HK-2 (cell line): ENCODE results near the gene SLAMF9.

Experiments
- DNase-seq: peaks from one replicate; pipeline ENCODE4 v3.0.0-alpha.2; 2018; ENCODE audit not compliant: unreplicated experiment

Gene SLAMF9

DNA sequence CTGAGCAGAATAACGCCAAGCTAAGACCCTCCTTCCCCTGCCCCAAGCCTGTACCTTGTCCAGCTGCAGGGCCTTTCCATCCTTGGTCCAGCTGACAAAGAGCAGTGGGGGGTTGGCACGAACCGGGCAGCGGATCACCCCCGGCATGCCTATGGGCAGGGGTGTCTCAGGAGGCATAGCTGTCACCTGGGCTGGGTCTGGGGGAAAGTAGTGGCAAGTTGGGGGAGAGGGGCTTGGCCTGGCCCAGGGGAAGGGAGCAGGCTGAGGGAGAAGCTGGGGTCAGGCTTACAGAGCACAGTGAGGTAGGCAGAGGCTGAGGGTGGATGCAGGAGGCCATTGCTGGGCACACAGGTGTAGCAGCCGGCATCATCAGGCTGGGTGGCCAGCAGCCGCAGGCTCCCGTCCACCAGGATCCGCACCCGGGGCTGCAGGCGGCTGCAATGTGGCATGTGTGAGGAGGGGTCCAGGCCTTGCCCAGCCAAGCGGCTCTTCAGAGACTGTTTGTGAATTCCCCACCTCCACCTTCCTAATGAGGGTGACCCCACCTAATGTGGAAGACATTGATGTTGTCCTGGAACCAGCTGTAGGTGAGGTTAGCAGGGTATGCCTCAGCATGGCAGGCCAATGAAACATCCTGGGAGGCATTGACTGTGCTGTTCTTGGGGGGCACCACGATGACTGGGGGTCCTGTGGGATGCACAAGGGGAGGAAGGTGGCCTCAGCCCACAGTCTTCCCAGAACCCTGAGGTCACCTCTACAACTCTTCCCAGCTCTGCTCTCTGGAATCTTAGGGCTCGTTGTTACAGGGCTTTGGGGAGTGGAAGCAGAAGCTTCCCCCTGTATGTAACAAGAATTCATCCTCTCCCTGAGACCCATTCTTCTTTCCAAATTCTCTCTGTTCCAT, 19.6 kb downstream of the SLAMF9 start:
- no peak for DNase-seq

DNA sequence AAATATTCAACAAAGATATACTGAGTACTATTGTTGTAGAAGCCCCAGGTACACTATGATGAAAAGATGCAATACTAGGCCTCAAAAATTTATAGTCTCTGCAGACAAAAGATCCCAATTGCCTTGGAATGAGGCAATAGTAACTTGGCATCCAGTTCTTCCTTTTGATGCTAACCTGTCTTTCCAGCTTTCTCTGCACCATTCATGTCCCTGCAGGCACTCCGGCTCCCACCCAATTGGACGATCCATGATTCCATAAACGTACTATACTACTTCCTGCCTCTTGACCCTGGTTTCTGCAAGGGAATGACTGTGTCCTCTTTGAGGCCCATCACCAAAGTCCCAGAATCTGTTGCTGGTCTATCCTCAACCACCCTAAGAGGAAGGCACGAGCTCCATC, 20.7 kb downstream of the SLAMF9 start:
- DNase-seq = no peak

DNA sequence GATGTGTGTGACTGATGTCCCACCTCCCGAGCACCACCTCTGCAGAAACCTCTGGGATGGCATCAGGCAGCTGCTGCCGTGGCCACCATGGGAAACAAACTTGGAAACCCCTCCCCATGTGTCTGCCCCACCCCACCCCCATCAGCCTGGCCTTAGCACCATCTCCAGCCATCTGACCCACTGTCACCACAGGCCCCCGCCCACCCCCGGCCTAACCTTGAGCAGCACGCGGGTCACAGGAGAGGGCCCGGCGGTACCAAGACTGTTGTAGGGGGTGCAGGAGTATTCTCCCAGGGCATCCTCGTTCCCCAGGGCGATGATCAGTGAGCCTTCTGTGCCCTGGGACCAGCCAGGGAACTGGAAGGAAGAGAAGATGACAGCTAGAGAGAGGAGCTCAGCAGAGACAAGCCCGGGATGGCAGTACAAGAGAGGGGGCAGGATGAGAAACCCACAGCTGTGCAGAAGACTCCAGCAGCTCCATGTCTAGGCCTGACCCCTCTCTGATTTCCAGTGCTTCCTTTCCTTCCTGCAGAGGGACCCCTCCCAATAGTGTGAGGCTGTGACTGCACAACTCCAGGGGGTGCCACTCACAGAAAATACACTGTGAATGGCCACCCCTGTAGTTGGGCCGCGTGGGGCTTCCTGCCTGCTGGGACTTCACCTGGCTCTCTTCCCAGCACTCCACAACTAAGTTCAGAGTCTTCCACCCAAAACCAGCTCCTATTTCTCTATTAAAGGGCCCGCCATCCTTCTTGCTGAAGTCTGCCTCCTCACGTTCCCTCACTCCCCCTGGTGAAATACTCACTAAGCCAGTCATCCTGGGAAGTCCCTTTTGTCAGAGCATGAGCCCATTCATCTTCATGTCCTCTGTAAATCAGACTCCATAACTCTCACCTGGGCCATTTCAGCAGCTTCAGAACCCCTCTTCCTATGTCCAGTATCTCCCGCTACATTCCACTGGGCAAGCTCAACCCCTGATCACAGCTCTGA, 21.4 kb downstream of the SLAMF9 start:
- DNase-seq = no peak

DNA sequence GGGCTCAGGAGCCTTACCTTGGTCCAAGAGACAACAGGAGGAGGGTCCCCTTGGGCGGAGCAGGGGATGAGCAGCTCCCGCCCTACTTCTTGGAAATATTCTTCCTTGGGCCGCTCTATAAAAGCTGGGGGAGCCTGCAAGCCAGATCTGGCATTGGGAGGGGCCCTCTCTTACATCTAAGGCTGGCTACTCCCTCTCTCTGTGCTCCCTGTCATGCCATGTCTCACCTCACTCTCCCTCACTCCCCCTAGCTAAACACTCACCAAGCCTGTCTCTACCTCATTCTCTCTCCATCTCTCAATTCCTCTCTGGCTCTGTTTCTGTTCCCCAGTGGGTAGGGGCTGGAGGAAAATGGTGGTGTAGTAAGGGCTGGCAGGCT, 22.3 kb downstream of the SLAMF9 start:
- no peak for DNase-seq

DNA sequence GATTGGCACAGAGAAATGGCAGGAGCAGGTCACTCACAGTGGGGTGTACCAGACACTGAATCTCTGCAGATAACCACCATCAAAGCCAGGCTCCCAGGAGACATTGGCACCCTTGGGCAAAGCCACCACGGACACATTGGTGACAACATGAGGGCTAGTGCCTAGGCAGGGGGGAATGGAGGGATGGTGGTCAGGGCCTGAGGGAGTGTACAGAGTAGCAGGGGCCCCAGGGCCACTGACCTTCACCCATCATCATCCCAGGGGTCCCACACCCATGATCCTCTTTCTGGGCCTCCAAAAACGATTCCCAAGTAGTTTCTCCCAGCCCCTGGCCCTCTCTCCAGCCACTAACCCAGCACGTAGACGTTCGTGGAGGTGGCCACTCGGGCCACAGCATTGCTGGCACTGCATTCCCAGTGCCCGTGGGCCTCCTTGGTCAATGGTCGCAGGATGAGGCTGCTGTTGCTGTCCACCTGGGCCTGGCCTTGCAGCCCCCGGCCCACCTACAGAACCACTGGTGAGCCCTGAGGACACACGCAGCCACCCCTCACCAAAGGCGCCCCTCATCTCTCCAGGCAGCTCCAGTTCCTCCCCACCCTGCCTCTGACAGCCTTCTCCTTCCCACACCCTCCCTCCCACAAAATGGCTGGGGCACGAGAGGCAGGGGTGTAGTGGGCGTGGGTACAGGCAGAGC, 22.8 kb downstream of the SLAMF9 start:
- DNase-seq = no peak

DNA sequence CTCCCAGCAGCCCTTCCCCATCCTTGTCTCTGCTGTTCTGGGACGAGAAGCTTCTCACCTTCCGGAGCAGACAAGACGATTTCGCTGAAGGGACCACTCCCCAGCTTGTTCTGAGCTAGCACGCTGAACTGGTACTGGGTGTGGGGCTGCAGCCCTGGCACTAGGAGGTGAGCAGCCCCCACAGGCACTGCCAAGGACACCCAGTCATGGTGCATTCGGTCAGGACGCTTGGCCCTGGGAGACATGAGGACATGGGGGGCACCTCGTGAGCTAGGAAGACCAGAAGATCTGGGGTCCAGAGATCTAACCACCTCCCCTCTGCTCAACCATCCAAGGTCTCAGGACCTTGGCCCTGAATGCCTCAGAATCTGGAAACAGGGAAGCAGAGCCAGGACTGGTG, 23.4 kb downstream of the SLAMF9 start:
- no peak for DNase-seq

DNA sequence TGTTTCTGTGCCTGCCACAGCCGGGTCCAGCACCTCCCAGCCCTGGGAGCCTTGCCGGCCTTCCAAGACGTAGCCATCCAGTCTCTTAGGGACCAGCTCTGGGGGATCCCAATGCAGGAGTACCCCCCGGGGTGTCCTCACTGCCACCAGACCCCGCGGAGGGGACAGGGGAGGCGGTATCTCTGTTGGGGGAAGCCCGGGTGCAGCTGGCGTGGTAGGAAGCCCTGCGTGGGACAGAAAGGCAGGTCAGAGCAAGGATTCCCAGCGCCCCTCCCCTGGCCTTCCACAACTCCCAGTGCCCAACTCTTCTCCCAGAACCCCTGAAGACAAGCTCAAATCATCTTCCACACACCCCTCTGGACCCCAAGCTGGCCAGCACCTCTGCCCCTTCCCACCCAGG, 23.8 kb downstream of the SLAMF9 start:
- DNase-seq = no peak

DNA sequence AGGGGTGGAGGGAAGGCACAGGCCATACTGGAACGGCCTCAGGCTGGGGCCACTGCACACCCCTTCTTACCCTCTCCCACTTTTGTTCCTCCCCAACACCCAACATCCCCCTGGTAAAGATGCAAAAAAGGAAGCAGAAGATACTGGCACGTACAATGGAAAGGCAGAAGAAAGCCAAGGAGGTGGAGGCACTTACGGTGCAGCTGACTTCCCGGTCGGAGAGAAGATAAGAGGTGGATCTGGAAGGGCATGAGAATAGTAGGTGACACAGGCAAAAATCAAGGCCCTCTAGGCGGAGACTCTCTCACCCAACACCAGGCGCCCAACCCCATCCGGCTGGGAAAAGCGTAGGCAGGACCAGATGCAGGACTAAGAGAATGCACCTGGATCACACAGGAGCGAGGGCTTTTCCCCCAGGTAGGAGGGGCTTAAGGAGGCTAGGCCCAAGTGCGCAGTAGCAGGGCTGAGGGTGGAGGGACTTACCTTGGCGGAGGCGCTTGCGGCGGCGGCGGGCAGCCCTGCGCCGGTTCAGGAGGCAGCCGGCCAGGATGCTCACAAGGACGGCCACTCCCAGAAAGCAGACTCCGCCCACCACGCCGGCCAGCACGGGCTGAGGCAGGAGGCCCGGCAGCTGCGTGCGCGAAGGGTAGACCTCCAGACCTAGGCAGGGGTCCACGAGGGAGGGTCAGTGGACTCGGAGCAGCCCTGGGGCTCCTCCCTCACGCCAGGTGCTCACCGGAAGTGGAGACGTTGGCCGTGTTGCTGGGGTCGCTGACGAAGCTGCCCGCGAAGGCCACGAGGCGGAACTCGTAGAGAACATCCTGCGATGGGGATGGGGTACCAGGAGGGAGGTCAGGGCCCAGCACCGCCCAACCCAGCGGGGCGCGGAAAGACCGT, 24.6 kb downstream of the SLAMF9 start:
- DNase-seq = no peak

DNA sequence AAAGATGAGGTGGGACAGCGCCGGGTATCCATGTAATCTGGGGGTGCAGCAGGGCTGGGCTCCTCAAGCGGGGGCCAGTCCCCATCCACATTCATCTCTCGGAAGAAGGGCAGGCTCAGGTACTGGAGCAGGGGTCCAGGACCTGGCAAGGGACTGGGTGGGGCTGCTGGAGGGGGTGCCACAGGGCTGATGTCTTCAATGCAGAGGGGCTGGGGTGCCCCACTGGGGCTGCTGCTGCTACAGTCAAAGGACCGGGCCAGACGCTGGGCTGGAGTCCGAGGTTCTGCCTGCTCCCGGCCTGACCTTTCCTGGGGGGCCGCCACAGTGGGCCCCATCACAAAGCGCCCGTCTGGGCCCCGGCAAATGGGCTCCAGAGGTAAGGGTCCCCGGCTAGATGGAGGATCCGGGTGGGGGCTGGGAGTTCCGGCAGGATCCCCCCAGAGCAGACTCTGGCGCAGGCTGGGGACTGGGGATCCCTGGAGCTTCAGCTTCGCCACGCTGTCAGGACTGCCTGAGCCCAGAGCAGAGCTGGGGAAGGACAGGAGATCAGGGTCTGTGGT, 25.5 kb downstream of the SLAMF9 start:
- DNase-seq = no peak

DNA sequence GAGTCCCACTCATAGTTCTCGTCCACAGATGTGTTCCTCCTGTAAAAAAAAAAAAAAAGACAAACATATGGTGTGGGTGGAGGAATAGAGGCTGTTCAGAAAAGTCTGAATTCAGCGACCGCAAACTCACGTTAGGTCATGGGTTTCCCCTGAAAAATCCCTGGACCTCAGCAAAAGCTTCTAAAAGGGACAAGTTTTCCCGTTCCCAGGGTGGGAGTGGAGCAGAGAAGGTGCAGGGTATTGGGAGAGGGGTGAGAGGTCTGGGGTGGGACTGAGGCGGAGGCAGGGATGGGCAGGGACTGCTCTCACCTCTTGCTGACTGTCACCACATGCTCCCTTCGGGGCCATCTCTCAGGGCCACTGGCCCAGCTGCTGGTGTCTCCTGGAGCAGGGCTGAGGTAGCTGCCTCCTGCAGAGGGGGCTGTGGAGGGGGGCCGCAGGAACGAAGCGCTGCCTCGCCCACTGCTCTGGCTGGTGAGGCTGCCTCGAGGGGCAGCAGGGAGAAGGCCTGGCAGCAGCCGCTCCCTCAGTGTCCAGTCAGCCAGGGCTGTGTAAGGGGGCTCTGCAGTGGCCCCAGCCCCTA, 26.1 kb downstream of the SLAMF9 start:
- no peak for DNase-seq

DNA sequence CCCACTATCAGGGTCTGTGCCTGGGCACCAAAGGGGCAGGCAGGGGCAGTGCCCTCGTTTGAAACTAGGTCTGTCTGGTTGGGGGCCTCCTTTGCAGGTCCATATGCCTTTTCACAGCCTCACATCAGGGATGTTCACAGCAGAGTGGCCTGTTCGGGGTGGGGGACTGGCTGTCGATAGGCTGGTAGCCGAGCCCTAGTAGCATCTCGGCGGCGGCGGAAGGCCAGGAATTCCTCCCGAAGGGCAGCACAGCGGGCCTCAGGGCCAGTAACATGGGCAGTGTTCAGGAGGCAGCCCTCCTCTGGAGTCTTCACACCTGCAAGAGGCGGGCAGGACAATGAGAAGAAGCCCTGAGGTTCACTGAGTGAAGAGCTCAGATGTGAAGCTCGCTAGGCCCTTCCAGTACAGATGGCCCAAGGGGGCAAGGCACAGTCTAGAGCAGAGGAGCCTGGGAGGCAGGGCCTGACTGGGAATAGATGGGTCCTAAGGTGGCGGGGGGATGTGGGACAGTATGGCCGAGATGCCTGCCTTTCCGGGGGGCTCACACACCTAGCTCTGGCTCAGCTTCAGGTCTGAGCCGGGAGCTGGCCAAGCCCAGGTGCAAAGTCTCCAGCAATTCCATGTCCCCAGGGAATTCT, 26.7 kb downstream of the SLAMF9 start:
- no peak for DNase-seq

DNA sequence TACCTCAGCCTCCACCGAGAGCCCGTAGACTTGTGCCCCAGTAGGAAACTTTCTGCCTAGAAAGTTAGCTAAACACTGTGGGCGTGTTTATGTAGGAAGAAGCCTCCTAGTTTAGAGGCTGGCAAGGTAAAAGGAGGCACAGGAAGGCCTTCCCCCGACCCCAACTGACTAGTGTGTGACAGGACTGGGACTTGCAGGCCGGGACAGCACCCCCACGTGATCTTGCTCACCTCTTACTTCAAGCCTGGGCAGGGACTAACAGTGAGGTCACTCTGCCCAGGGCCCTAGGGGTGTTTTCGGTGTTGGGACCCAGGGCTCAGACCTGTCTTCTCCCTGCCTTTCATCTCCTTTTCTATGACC, 28.3 kb downstream of the SLAMF9 start:
- DNase-seq = peak; percentile 60

DNA sequence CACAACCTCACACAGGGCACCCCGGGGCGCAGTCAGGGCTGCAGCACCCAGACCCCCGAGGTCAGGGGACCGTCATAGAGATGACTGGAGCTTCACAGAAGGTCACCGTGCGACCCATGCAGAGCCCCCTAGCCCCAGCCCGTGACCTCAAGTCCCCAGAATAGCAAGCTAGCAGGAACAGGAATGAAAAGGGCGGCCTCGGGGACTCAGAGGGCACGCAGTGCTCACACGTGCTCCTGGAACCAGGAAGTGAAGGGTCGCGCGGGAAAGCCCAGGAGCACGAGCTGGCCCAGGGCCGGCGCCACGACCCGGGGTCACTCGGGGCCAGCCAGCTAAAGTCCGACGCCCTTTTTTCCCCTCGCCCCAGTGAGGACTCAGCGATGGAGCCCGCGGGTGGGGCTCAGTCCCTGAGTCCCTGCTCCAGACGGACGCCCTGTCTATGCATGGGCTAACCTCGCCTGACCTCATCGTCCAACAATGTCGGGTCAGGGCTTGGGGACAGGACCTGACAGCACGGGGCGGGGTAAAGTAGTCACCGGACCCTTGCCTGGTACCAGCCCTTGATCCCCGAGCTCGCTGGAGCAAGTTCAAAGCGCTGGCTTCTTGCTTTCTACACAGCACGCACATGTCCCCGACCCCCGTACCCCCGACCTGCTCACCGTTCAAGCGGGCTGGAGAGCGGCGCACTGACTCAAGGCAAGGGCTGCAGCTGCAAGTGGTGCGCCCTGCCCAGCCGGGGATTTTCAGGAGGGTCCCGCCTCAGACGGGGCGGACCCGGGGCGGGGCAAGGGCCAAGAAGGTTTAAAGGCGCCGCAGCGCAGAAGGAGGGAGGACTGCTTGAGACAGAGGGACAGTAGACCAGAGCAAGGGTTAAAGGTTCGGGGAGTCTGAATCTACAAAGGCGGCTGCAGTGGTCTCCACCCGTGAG, 29.0 kb downstream of the SLAMF9 start, which contains the start of gene TAGLN2:
TAGLN2 (minus strand) TSS at position 717 of the 928 bp plus-strand sequence. CDS start 4,998 bp downstream, outside the sequence.
- DNase-seq = peak; percentile 92

DNA sequence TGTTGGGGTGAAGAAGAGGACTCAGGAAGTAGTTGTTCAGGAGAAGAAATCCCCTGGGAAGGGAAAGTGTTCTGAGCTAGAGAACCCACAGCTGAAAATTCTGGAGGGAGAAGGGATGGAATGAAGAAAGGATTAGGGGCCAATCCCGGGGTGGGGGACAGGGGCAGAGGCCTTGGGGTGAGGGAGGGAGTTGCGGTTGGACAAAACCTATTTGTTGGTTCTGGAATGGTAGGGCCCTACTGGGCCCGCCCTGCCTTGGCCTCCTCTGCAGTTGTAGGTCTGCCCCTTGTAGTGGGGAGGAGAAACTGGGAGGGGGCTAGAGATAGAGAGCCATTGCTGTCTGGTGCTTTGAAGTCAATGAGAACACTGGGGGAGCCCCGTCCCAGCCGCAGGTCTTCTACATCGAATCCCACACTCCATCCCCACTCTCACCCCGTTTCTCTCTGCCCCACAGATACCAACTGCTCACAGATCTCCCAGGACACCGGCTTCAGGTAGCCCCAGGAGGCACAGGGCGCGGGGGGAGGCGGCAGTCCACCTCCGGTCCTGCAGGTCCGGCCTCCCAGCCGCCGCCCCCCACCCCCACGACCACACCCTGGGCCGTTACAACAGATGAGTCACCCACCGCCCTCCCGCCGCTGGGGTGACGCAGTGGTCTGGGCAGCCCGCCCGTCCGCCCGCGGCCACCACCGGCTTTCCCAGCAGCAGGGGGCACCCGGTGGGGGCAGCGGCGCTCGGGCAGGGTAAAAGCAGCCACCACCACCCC, 29.8 kb downstream of the SLAMF9 start:
- DNase-seq = peak; percentile 96

DNA sequence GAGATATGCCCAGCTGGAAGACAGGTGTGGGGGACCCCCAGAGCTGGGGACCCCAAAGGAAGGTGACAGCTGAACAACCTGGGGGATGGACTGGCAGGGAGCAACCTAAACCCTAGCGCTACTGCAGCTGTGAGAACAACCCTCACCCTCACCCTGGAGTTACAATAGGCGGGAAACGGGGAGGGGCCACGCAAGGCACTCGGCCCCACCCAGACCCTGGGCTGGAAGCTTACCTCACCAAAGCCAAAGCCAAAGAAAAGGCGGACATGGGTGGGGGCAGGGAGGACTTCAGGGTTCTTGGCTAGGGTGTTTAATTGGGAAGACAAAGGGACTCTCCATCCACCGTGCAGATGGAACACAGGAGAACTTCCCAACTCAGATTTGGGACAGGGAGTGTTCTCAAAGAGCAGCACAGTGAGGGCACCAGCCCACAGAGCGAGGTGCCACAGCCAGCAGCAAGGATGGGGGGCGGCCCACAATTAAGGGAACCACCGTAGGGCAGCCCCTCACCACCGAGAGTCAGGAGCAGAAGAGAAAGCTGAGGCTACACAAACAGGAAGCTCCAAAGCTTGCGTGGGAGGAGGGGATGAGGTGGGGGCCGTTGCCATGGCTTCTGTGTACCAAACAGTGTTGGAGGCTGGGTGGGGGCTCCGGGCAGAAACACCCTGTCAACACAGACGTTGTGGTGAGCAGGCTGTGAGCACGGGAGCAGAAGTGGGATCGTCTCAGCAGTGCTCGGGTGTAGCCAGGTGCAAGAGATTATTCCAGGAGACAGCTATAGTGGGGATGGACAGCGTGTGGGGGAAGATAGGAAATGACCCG, 30.6 kb downstream of the SLAMF9 start:
- DNase-seq = peak; percentile 82

DNA sequence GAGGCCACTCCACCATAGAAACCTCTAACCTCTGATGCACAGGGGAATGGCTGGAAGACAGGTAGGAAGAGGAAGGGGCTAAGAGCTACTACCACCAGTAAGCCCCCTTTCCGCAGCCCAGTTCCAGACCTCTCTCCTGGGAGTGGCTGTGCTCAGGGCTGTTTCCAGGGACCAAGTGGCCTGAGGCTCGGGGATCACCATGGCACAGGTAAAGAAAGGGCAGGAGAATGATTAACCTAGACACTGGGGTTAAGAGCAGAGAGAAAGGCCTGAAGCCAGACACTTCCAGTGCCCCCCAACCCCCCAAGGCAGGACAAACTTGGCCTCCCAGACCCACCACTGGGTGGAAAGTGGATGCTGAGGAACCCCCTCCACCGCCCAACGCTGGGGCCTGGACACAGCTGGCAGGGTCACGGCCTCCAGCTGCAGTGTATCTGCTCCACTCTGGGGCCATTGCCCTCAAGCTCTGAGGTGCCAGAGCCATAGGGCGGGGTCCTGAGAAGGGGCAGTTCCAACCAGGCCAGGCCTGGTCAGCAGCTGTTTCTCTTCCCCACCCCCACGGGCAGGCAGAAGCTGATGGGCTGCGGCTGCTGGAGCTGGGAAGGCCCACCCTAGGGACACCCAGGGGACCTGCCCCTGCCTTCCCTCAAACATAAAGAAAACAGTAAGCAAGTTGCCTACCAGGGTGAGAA, 31.4 kb downstream of the SLAMF9 start:
- DNase-seq = no peak
